Measurements from ENCODE around the gene ABO.
"Not testable (repeated sequence)": the region's sequence is repeated elsewhere in the genome, so short reads cannot be mapped to it uniquely, and the experiment has no call there.

The ABO gene

GRCh38 chr9:133239533-133240090 lies 35.4 kb downstream of the ABO start:
- no peak for DNase-seq

GRCh38 chr9:133238851-133239532 lies 36.0 kb downstream of the ABO start:
- DNase-seq, result no peak

DNA sequence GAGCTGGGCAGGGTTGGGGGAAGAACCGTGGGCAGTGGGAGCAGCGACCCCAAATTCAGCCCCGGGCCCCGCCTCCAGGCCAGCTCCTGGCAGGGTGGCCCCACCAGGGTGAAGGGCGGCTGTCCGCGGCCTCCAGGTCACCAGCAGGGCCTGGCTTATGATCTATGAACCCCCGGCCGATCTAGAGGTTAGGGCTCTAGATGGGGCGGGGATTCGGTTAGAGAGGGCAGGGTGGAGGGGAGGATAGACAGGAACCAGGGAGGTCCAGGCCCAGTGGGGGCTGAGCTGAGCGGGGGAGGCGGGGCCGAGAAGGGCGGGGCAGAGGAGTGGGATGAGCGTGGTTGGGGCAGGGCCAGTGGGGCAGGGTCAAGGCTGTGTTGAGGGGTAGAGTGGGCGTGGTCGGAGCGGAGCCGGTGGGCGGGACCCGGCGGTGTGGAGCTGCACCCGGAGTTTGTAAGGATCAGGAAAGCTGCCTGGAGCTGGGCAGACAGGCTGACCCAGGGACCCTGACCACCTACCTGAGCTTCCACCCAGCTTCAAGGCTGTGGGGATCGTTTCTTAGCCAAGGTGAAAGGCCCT lies 36.6 kb downstream of the ABO start:
- DNase-seq, result no peak

GRCh38 chr9:133237035-133237731 lies 37.8 kb downstream of the ABO start:
- no peak for DNase-seq

DNA sequence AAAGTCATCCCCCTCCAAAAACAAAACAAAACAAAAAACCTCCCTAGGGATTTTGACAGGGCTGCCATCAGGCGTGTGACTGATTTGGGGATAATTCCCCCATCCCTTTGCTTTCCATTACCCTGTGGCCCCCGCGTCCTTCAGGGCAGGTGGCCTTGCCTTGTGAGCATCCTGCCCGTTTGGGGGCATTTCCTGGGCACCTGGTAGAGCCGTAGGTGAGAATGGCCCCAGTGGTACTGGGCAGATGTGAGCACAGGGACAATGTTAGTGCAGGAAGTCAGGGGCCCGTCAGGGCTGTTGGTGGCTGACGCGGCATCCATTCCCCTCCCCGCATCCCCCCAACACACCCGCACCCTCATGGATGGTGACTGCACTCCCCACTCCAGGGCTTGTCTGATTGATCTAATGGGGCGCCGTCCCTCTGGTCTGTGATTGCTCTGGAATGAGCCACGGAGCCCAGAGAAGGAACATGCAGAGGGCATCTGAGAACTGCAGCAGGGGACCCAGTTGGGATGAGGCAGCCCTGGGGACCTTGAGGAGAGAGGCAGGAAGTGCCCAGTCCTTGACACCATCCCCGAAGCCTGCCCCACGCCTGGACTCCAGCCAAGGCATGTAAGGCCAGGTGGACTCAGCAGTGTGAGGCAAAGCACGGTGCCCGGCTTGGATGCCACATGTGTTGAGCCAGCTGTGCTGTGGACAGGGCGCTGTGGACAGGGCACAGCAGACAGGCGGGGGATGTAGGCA lies 38.5 kb downstream of the ABO start:
- not testable (repeated sequence) for DNase-seq

GRCh38 chr9:133235549-133236222 lies 39.3 kb downstream of the ABO start:
- DNase-seq, result no peak

DNA sequence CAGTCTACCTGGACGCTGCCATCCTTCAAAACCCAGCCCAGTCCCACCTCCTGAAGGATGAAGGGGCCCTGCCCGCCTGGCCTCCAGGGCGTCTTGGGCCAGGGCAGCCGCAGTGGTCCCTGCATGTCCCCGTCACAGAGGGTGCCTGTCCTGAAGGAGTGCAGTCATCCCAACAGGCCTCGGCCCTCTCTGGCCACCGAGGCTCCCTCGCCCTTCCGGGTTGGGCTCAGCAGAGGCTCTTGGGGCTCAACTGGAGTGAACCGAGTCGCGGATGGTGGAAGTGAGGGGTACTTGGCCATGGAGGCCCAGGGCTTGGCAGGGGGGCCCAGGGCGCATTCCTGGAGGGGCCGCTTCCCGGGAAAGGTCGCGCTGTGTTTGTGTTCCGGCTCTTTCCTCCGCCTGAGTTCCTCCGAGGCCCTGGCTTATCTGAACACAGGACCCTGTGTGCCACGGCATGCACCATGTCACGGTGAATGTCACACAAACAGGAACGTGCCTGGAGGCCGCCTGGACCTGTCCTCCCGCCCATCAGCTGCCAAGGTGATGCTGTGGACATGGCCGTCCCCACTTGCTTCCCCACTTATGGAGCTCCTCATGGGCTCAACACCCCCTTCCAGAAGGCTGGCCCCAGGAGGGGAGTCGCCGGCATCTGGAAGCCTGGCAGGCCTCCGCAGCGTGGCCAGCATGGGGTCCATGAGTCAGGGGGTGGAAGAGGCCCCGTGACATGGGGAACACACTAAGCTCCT lies 40.3 kb downstream of the ABO start:
- DNase-seq, result no peak

DNA sequence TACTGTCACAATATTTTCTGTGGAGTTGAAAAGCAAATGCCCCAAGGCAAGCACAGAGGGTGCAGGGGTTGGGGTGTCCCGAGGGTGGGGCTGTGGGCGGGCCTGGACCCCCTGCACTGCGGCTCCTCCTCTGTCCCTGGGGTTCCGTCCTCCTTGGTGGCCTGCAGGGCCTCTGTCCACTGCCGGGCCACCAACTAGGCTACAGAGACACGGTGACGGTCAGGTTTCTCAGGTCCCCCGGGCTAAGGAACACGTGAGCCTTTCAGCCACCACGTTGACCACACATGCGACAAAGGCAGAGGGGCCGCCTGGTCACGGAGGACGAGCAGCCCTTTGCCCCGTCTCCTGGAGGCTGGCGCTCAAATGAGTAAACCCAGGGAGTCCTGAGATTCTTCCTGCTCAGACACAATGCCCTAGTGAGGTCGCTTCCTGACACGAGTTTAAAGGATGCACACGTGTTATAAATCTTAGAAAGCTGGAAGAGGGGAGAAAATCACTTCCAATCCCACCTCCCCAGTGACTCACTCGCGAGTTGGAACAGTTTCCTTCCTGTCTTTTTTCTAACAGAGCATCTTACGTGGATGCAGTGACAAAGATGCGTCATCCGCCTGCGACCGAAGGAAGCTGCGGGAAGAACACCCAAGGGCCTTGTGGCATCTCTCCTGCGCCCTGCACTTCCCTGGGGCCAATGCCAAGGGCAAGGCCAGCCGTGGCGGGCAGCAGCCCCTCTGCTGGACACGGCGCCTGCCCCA lies 41.1 kb downstream of the ABO start:
- no peak for DNase-seq

DNA sequence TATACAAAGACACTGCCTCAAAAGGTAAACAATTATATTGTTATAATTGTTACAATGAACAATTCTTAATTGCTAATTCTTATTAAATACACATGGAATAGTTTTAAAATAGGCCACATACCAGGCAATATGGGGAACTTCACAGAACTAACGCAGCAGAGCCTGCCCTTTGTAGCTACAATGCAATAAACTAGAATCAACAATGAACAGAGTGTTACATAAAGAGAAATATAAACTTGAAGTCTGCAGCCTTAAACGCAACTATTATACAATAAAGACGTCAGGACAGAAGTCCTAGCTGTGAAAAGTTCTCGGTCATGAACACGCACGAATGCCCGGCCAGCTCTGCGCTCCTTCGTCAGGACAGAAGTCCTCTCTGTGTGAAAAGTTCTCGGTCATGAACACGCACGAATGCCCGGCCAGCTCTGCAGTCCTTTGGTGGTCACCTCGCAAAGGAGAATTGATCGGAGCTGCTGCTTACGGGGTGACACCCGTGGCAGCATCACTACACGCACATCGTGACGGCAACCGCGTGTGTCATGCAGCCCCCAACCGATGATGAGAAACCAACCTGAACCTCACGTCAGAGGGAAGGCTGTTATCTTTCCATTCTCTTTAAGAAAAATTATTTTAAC lies 43.0 kb downstream of the ABO start:
- not testable (repeated sequence) for DNase-seq

GRCh38 chr9:133230514-133230913 lies 44.5 kb downstream of the ABO start:
- not testable (repeated sequence) for DNase-seq

DNA sequence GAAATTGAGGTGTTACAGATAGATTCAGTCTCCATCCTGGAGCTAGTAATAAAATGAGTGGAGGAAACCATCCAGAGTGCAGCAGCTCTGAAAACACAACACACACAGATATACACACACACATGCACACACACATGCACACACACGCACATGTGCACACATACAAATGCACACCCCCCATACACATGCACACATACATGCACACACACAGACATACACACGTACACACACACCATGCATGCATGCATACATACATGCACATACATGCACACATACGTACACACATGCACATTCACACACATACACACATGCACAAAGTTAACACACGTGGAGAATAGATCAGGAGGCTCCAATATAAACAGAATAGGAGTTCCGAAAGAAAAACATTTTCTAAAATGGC lies 44.9 kb downstream of the ABO start:
- no peak for DNase-seq

DNA sequence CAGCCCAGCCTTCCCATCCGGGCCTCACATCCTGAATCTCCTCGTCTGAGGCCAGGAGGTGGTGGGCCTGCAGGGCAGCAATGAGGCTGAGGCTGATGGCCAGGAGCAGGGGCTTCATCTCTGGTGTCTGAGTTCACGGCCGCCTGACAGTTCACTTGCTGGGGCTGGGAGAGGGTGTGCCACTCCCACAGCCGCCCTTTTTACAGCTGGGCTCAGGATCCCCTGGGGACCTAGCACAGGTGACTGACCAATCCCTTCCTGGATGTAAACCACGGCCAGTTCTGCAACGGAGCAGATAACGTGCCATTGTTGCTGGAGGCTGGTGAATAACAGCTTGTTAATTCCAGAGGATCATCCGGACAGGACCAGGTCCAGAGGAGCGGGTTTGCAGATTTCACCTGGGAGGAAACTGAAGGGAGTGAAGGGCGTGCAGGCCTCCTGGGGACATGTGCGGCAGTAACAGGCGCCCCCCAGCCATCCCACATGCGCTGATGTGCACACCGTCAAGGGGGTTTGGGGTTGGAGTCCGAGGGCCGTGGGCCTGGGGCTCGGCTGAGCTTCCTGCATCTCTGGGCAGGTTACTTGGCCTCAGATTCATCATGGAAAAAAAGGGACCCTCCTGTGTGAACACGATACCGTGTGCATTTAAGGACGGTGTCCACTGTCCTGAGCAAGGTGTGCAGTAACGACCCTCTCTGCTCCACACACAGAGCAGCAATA lies 46.4 kb downstream of the ABO start:
- DNase-seq, result not testable (repeated sequence)

- not testable (repeated sequence) for DNase-seq
Observed at GRCh38 chr9:133227996-133228395, 47.0 kb downstream of the ABO start.

DNA sequence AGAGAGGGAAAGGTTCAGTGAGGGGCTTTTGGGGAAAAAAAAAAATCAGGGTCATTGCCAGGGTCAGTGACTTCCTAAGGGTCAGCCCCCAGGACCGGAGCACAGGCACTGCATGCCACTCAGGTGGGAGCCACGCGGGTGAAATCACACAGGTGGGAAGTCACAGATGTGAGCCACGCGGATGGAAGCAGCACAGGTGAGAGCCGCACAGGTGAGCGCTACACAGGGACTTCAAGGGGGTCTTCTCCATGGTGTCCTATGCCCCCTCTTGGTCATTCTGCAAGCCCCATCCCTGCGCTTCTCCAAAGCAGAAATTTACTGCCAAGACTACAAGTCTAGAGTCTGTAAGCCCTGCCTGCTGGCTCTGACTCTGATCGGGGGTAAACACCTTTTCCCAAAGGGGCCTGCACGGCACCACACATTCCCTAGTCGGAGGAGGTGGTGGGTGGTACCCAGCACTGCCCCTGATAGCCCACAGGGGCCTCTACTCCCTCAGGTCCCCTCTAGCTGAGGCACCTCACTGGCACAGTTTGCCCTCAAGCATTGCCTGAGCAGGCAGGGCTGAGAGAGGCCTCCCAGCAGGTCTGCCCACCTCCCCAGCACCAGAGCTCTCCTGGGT lies 47.6 kb downstream of the ABO start:
- DNase-seq, result no peak

DNA sequence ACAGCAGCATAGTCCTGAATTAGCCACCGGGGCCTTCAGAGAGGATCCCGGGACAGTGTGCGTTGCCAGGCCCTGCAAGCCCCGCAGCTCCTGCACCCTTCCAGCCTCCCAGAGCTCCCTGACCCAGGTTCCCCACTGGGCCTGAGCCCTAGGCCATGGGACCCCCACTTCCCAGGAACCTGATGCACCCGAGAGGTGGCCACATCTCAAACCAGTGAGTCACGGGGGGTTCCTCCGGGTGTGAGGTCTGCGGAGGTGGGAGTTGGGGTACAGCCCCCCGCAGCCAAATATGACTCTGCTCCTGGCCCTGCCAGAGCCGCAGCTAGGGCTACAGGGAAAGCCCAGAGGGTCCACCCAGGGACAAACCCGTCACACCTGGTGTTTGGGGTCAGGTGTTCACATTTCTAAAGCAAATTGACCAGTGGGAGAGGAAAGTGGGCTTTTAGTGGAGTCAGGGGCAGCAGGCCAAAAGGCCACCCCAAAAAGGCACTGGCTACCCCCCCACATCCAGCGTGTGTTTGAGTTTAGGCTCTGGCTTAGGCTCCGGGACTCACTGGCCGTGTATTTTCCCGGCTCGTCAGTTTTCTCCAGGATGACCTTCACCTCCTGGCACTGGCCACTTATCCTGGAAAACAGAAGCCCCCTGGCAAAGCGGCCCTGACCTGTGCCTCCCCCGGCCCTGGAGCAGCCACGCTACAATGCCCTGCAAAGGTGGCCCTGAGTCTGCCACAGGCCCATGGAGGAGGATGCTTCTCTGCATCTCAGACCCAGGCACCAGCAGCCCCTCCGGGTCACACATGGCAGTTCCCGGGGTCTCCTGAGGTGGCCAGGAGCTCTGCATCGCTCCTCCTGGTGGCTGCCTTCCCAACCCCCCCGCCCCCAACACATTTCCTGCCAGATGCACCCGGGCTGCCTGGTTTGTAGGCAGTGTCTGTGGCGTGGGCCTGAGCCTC lies 48.5 kb downstream of the ABO start:
- no peak for DNase-seq

DNA sequence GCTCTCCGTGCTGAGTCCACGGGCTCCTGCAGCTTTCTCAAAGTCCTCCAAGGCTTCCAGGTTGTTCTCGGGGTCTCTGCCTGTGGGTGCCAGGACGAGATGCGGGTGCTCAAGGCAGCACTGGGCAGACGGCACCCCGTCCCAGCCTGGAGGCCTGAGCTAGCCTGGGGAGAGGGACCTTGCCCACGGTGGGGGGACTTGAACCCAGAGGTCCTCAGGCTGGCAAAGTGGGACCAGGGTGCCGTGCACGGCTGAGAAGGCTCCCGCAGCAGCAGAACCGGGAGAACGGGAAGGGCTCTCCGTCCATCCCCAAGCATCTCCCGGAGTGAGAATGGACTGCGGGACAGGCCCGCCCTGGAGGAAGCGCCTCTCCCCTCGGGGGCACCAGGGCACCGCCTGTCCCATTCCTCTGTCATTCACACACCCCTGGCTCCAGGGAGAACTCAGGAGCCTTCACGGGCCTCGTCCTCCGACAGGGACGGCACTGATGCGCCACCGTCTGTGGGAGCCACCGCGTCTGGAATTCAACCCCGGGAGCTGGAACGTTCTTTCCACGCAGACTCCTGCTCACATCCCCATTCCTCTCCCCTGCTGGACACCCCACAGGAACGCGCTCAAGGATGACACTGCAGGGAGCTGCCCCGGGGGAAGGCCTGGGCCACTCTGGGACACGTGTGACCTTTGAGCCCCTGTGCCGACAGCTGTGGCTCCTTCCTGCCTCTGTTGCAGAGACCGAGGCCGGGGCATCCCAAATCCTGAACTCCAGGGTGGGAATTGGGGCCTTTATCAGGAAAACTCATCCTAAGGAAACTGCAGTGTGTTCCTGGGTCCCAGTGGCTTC lies 49.6 kb downstream of the ABO start:
- no peak for DNase-seq

DNA sequence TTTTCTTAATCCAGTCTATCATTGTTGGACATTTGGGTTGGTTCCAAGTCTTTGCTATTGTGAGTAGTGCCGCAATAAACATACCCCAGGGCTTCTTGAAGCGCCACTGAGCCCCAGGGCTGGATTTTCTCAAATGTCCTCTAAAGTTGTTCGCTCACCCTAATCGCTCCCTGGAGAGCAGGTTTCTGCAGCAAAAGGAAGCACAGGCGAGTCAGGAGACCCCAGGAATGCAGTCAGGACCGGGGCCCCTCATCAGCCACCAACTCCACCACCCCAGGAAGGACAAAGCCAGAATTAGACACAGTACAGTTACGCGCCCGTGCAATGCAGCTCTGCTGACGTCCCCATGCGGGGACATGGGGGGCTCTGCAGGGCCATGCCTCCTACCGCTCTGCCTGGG lies 50.2 kb downstream of the ABO start:
- DNase-seq, result no peak

Measured in NCI-H1105 treated with DMSO at 0.1 percent for 48 hours (cell line).